ENCODE results near the gene TMEM221.

DNA sequence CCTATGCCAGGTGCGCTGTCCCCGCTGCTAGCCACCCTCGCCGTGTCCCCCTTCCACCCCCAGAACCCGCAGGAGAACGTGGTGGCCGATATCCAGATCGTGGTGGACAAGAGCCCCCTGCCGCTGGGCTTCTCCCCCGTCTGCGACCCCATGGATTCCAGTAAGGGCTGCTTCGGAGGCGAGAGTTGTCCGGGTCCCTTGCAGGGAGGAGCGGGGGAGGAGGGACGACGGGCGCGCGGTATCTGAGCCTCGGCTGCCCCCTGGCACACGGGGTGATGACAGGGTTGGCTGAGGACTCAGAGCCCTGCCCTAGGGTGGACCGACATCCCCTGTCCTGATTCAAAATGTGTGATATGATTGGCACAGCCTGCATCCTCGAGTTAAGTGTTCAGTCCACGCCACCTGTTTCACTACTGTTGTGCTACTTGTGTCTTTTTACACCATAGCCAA lies 28.0 kb downstream of the TMEM221 start:
- TF ChIP-seq, protein P1, sequence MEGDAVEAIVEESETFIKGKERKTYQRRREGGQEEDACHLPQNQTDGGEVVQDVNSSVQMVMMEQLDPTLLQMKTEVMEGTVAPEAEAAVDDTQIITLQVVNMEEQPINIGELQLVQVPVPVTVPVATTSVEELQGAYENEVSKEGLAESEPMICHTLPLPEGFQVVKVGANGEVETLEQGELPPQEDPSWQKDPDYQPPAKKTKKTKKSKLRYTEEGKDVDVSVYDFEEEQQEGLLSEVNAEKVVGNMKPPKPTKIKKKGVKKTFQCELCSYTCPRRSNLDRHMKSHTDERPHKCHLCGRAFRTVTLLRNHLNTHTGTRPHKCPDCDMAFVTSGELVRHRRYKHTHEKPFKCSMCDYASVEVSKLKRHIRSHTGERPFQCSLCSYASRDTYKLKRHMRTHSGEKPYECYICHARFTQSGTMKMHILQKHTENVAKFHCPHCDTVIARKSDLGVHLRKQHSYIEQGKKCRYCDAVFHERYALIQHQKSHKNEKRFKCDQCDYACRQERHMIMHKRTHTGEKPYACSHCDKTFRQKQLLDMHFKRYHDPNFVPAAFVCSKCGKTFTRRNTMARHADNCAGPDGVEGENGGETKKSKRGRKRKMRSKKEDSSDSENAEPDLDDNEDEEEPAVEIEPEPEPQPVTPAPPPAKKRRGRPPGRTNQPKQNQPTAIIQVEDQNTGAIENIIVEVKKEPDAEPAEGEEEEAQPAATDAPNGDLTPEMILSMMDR (IDR thresholded peaks at IDR 0.05): no peak
- no peak for TF ChIP-seq POLR2A (IDR thresholded peaks at IDR 0.05)

Measured in lower leg skin (tissue), 3 donors.